Activated CD8-positive, alpha-beta T cell treated with anti-CD3 and anti-CD28 coated beads for 36 hours (primary cell): Measurements from ENCODE around the gene ANTXR1. TPM values are rescaled to one million over a fixed set of nuclear protein-coding genes. Genes with fewer than 3 reads are reported as not detected.

ENCODE experiments used
- ATAC-seq: fragments of 200-7000 bp; cut with Tn5 transposase; one replicate; pipeline ENCODE4 v1.10.0; 2021; ENCODE audit warnings: mild to moderate bottlenecking, moderate library complexity
- CTCF ChIA-PET: fragments of 350-600 bp; sonication (Branson Sonifier 250); formaldehyde crosslinking; loops from one replicate; lab custom pipeline; 2021; ENCODE audit warnings: antibody characterized with exemption; lab: Charles Lee
- POLR2A ChIA-PET: fragments of 350-600 bp; sonication (Branson Sonifier 250); formaldehyde crosslinking; loops from one replicate; lab custom pipeline; 2021; ENCODE audit warnings: antibody characterized with exemption; lab: Charles Lee
- DNase-seq: peaks from one replicate; pipeline ENCODE4 v3.0.0-alpha.2; 2020
- H3K27ac Mint-ChIP-seq: one replicate; pipeline ENCODE4 v1.8.0; 2021; ENCODE audit warnings: mild to moderate bottlenecking, mixed read lengths
- H3K27me3 Mint-ChIP-seq: one replicate; pipeline ENCODE4 v1.8.0; 2021; ENCODE audit warnings: mixed read lengths
- H3K36me3 Mint-ChIP-seq: one replicate; pipeline ENCODE4 v1.8.0; 2021; ENCODE audit warnings: low read depth, mixed read lengths
- H3K4me1 Mint-ChIP-seq: one replicate; pipeline ENCODE4 v1.8.0; 2021; ENCODE audit warnings: low read depth, mixed read lengths
- H3K4me3 Mint-ChIP-seq: one replicate; pipeline ENCODE4 v1.8.0; 2021; ENCODE audit warnings: mild to moderate bottlenecking, moderate library complexity, mixed read lengths
- H3K9me3 Mint-ChIP-seq: one replicate; pipeline ENCODE4 v1.8.0; 2021; ENCODE audit warnings: mixed read lengths
- CTCF ChIP-seq: fragments of 200-600 bp; IDR thresholded peaks from one replicate; pipeline ENCODE4 v1.8.0; 2022; ENCODE audit warnings: antibody characterized with exemption, mild to moderate bottlenecking
- intact Hi-C: fragments of 100-400 bp; cut with micrococcal nuclease; formaldehyde crosslinking; loops from one replicate; pipeline ENCODE4 v1.10.0; 2022
- total RNA-seq, 2 experiments: library from RNA; stranded (reverse); gene quantifications; one replicate each; pipeline ENCODE4 v1.2.3, GENCODE V29; 2021

The ANTXR1 gene
- total RNA-seq, 2 experiments from 2014 or later: 0.05 to 0.09 TPM

GRCh38 chr2:69097148-69097610 lies 84.2 kb downstream of the ANTXR1 start:
- Mint-ChIP-seq H3K4me1 (no peaks in the 10 kb centered on the region), H3K27ac (no peak overlapping the region), H3K9me3 (no peaks in the 10 kb centered on the region), H3K27me3 (peaks cover 3% of the 10 kb centered on the region), H3K36me3 (no peaks in the 10 kb centered on the region), H3K4me3 (no peak overlapping the region)
- intact Hi-C loops: no loop called here
- ATAC-seq: no peak
- DNase-seq: no peak
- CTCF ChIA-PET: interaction anchor here (1.0 kb wide), 1 partner anchor 154 kb away, joined by 3 read pairs; no protein-coding TSS in a partner anchor
- POLR2A ChIA-PET: no interaction called here
- no peak for TF ChIP-seq CTCF

- no peak overlapping the region for H3K4me3 Mint-ChIP-seq
- ChIA-PET CTCF (interaction anchor here (1.0 kb wide), 1 partner anchor 33 kb away, joined by 4 read pairs; no protein-coding TSS in a partner anchor), POLR2A (no interaction called here)
- DNase-seq: no peak
- no peaks in the 10 kb centered on the region for H3K4me1 Mint-ChIP-seq
- TF ChIP-seq CTCF: no peak
- H3K27ac Mint-ChIP-seq: no peak overlapping the region
- no peaks in the 10 kb centered on the region for H3K36me3 Mint-ChIP-seq
- no peak for ATAC-seq
- peaks cover 3% of the 10 kb centered on the region for H3K27me3 Mint-ChIP-seq
- H3K9me3 Mint-ChIP-seq: no peaks in the 10 kb centered on the region
- intact Hi-C loops: no loop called here
Observed at GRCh38 chr2:69097891-69098655, 85.1 kb downstream of the ANTXR1 start.

DNA sequence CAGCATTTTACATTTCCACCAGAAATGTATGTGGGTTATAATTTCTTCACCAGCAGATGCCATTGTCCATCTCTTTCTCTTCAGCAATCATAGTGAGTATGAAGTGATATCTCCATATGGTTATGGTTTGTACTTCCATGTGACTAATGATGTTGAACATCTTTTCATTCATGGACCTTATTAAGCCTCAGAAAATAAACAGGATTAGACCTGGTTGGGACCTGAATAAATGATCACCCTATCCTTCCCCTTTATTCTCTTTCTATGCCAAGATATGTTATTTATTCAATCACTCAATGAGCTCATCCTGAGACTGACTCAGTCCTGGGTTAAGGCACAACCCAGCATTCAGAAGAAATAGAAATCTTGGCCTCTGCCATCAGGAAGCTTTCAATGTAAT lies 86.6 kb downstream of the ANTXR1 start:
- H3K9me3 Mint-ChIP-seq: no peaks in the 10 kb centered on the region
- DNase-seq (no peak), ATAC-seq (no peak)
- intact Hi-C loops: no loop called here
- no peak for TF ChIP-seq CTCF
- H3K27me3 Mint-ChIP-seq: peaks cover 2% of the 10 kb centered on the region
- H3K4me3 Mint-ChIP-seq: no peak overlapping the region
- H3K36me3 Mint-ChIP-seq: no peaks in the 10 kb centered on the region
- ChIA-PET CTCF (no interaction called here), POLR2A (no interaction called here)
- no peak overlapping the region for H3K27ac Mint-ChIP-seq
- H3K4me1 Mint-ChIP-seq: no peaks in the 10 kb centered on the region

GRCh38 chr2:69100220-69100723 lies 87.3 kb downstream of the ANTXR1 start:
- POLR2A ChIA-PET: no interaction called here
- no peaks in the 10 kb centered on the region for H3K27me3 Mint-ChIP-seq
- CTCF ChIA-PET: no interaction called here
- TF ChIP-seq CTCF: no peak
- ATAC-seq: no peak
- no peak overlapping the region for H3K4me3 Mint-ChIP-seq
- DNase-seq: no peak
- H3K9me3 Mint-ChIP-seq: no peaks in the 10 kb centered on the region
- intact Hi-C loops: no loop called here
- H3K4me1 Mint-ChIP-seq: no peaks in the 10 kb centered on the region
- no peaks in the 10 kb centered on the region for H3K36me3 Mint-ChIP-seq
- H3K27ac Mint-ChIP-seq: no peak overlapping the region

DNA sequence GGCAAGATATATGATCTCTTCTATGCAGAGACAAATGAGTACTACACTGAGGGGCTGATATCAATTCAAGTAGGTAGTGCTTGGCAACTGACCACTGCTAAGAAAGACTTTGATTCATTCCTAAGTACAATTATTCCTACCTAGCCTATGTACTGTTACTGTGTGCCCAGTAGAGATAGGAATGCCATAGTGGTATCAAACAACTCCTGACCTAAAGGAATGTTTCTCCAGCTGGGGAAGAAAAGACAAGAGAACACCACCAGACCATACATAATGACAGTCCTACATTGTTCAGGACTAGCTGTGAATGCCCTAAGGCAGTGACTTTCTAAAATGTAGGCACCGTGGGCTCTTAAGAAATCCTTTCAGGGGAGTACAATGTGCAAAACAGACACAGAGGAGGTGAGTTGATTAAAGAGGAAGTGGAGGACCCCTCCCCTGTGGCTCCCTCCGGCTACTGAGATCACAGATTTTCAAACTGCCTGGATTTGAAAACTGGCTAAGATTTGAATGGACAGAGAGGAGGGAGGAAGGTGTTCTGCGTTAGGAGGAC lies 89.1 kb downstream of the ANTXR1 start:
- Mint-ChIP-seq H3K4me1 (no peaks in the 10 kb centered on the region), H3K27ac (no peak overlapping the region)

More for the DNA sequence above, 89.1 kb downstream of the ANTXR1 start:
- ChIA-PET CTCF (no interaction called here), POLR2A (no interaction called here)
- Mint-ChIP-seq H3K9me3 (no peaks in the 10 kb centered on the region), H3K4me3 (no peak overlapping the region), H3K36me3 (no peaks in the 10 kb centered on the region), H3K27me3 (peaks cover 2% of the 10 kb centered on the region)
- no peak for TF ChIP-seq CTCF
- ATAC-seq: no peak
- DNase-seq: no peak
- intact Hi-C loops: no loop called here
